Medulla oblongata (tissue), 1 donor: ENCODE data around the gene ZNF324.
"Not testable (repeated sequence)": the region's sequence is repeated elsewhere in the genome, so short reads cannot be mapped to it uniquely, and the experiment has no call there.

Source experiments
- DNase-seq: peaks from one replicate; pipeline ENCODE4 v3.0.0-alpha.2; 2015; ENCODE audit errors: extremely low spot score

The ZNF324 gene

GRCh38 chr19:58500242-58500641, 33.4 kb downstream of the ZNF324 start:
- no peak for DNase-seq

- DNase-seq, result not testable (repeated sequence)
These were observed 40.8 kb downstream of the ZNF324 start for GRCh38 chr19:58507602-58508223.

GRCh38 chr19:58509731-58510083, 42.8 kb downstream of the ZNF324 start:
- DNase-seq, result no peak

- no peak for DNase-seq
These were observed 43.4 kb downstream of the ZNF324 start for GRCh38 chr19:58510084-58510862.

GRCh38 chr19:58511353-58512208, 44.7 kb downstream of the ZNF324 start, which contains the start of gene SLC27A5:
Gene SLC27A5, minus strand, starts transcription at chr19:58511992. Its CDS starts 37 bp downstream, at chr19:58511955.
- no peak for DNase-seq

GRCh38 chr19:58513213-58513693, 46.4 kb downstream of the ZNF324 start:
- DNase-seq, result no peak

GRCh38 chr19:58513694-58514563, 47.0 kb downstream of the ZNF324 start:
- peak; percentile 77 for DNase-seq

- DNase-seq, result no peak
These were observed 47.7 kb downstream of the ZNF324 start for GRCh38 chr19:58514564-58515022.

GRCh38 chr19:58515259-58515658, 48.4 kb downstream of the ZNF324 start:
- DNase-seq, result no peak

GRCh38 chr19:58516246-58516836, 49.5 kb downstream of the ZNF324 start:
- DNase-seq, result no peak

- no peak for DNase-seq
These were observed 50.3 kb downstream of the ZNF324 start for GRCh38 chr19:58516964-58517833.

GRCh38 chr19:58518256-58519086, 51.6 kb downstream of the ZNF324 start:
- DNase-seq, result no peak

- peak; percentile 60 for DNase-seq
These were observed 52.1 kb downstream of the ZNF324 start for GRCh38 chr19:58519087-58519354.

- peak; percentile 96 for DNase-seq
These were observed 52.7 kb downstream of the ZNF324 start, which contains the start of gene ZBTB45 for GRCh38 chr19:58519355-58520256. Gene ZBTB45, minus strand, starts transcription at chr19:58519810. Its CDS starts 2,137 bp downstream, at chr19:58517673.

- no peak for DNase-seq
These were observed 53.3 kb downstream of the ZNF324 start for GRCh38 chr19:58520257-58520599.

GRCh38 chr19:58521651-58522050, 54.8 kb downstream of the ZNF324 start:
- no peak for DNase-seq

- DNase-seq, result no peak
These were observed 55.8 kb downstream of the ZNF324 start for GRCh38 chr19:58522709-58523108.
